Caco-2 (cell line): Measurements from ENCODE around the gene C16orf74. TPM values are rescaled to one million over a fixed set of nuclear protein-coding genes. Genes with fewer than 3 reads are reported as not detected.

ENCODE experiments used
- BruUV-seq: library from RNA; stranded (reverse); fragments of 400-500 nt; replicated peaks from 2 replicates; lab custom pipeline; 2021; lab: Mats Ljungman, UMichigan
- CTCF ChIA-PET: fragments of 300-600 bp; sonication (Branson Sonifier 250); formaldehyde crosslinking; loops from one replicate; lab custom pipeline; 2022; ENCODE audit warnings: antibody characterized with exemption; lab: Charles Lee
- POLR2A ChIA-PET: fragments of 300-600 bp; sonication (Branson Sonifier 250); formaldehyde crosslinking; loops from one replicate; lab custom pipeline; 2022; ENCODE audit warnings: antibody characterized with exemption; lab: Charles Lee
- DNase-seq, 2 experiments: peaks; one replicate each; pipeline versions ENCODE4 v3.0.0 to v3.0.0-alpha.2; 2020 to 2022
- H3K27me3 ChIP-seq: replicated peaks from 2 replicates; pipeline ENCODE4 v1.6.0; 2011; ENCODE audit warnings: low read length; ENCODE audit not compliant: control insufficient read depth, insufficient read depth
- H3K36me3 ChIP-seq: 2 replicates; pipeline ENCODE4 v1.5.1; 2011; ENCODE audit warnings: low read length; ENCODE audit not compliant: control insufficient read depth, insufficient read depth
- H3K4me1 ChIP-seq: fragments of 250-450 bp; sonication (Bioruptor Pico); 2 replicates; pipeline ENCODE4 v1.5.1; 2020; ENCODE audit warnings: mild to moderate bottlenecking
- H3K4me3 ChIP-seq: 2 replicates; pipeline ENCODE4 v1.5.1; 2011; ENCODE audit warnings: low read depth, mild to moderate bottlenecking, control low read depth, low read length
- H3K9me3 ChIP-seq: fragments of 250-450 bp; sonication (Bioruptor Pico); 2 replicates; pipeline ENCODE4 v1.5.1; 2020; ENCODE audit warnings: mild to moderate bottlenecking, moderate library complexity
- H3K27ac Mint-ChIP-seq: one replicate; pipeline ENCODE4 v1.8.0; 2022; ENCODE audit warnings: mixed read lengths; ENCODE audit not compliant: unreplicated experiment
- H3K27me3 Mint-ChIP-seq: one replicate; pipeline ENCODE4 v1.8.0; 2022; ENCODE audit warnings: mixed read lengths; ENCODE audit not compliant: insufficient read depth, unreplicated experiment
- H3K36me3 Mint-ChIP-seq: one replicate; pipeline ENCODE4 v1.8.0; 2022; ENCODE audit warnings: mild to moderate bottlenecking, mixed read lengths; ENCODE audit not compliant: insufficient read depth, unreplicated experiment
- H3K4me1 Mint-ChIP-seq: one replicate; pipeline ENCODE4 v1.8.0; 2022; ENCODE audit warnings: low read depth, mixed read lengths; ENCODE audit not compliant: unreplicated experiment
- H3K4me3 Mint-ChIP-seq: one replicate; pipeline ENCODE4 v1.8.0; 2022; ENCODE audit warnings: mild to moderate bottlenecking, moderate library complexity, mixed read lengths; ENCODE audit not compliant: unreplicated experiment
- H3K9me3 Mint-ChIP-seq: one replicate; pipeline ENCODE4 v1.8.0; 2022; ENCODE audit warnings: mixed read lengths; ENCODE audit not compliant: unreplicated experiment
- CTCF ChIP-seq, 2 experiments: fragments of 200-600 bp in 1 of 2; IDR thresholded peaks; 1 replicate in 1 of 2; 2 replicates in 1 of 2; pipeline versions ENCODE4 v1.5.1 to v1.8.0; 2011 to 2022; ENCODE audit warnings: antibody characterized with exemption in 1 of 2, control low read depth in 1 of 2, inconsistent platforms in 1 of 2, low read depth in 1 of 2, low read length in 1 of 2, mild to moderate bottlenecking in 1 of 2, moderate library complexity in 1 of 2; ENCODE audit not compliant: insufficient read depth in 1 of 2, severe bottlenecking in 1 of 2, unreplicated experiment in 1 of 2
- intact Hi-C: fragments of 100-400 bp; cut with micrococcal nuclease; formaldehyde crosslinking; loops from one replicate; pipeline ENCODE4 v1.10.0; 2022; ENCODE audit not compliant: unreplicated experiment
- microRNA-seq: library from miRNA; unstranded; fragments of <30 nt; microRNA quantifications from one replicate; pipeline ENCODE4 v1.2.0, GENCODE V29; 2022
- total RNA-seq: library from RNA; stranded (reverse); gene quantifications from 2 replicates; pipeline ENCODE4 v1.2.3, GENCODE V29; 2022

The C16orf74 gene
- total RNA-seq, 1 experiment from 2014 or later: 4.0 TPM

GRCh38 chr16:85659336-85659735, 91.6 kb downstream of the C16orf74 start:
- Mint-ChIP-seq H3K36me3 (peaks cover 90% of the 10 kb centered on the region), H3K27ac (no peak overlapping the region), H3K4me1 (no peaks in the 10 kb centered on the region), H3K27me3 (no peaks in the 10 kb centered on the region), H3K4me3 (no peak overlapping the region), H3K9me3 (no peaks in the 10 kb centered on the region)
- Histone ChIP-seq H3K4me3 (no peak overlapping the region), H3K36me3 (peaks cover 25% of the 10 kb centered on the region), H3K27me3 (no peaks in the 10 kb centered on the region), H3K4me1 (no peaks in the 10 kb centered on the region), H3K9me3 (no peaks in the 10 kb centered on the region)
- DNase-seq: no peak
- no peak for TF ChIP-seq CTCF (IDR thresholded peaks at IDR 0.05; ENCODE audit: insufficient read depth in 1 of 2, low read depth in 1 of 2, low read length in 1 of 2, severe bottlenecking in 1 of 2, unreplicated experiment in 1 of 2)
- POLR2A ChIA-PET: no interaction called here
- intact Hi-C loops: loop anchor here (1.0 kb wide), 1 partner anchor 59 kb away; no protein-coding TSS in a partner anchor
- no TSS peak for BruUV-seq
- CTCF ChIA-PET: interaction anchor here (0.9 to 1.4 kb wide), 3 partner anchors 9 to 31 kb away, joined by 4 to 5 read pairs (median 4); partner anchors contain the start of gene GINS2

GRCh38 chr16:85658504-85659326, 92.2 kb downstream of the C16orf74 start:
- Mint-ChIP-seq H3K27me3 (no peaks in the 10 kb centered on the region), H3K4me3 (no peak overlapping the region), H3K36me3 (peaks cover 90% of the 10 kb centered on the region), H3K27ac (no peak overlapping the region), H3K9me3 (no peaks in the 10 kb centered on the region), H3K4me1 (no peaks in the 10 kb centered on the region)
- no peak for DNase-seq
- TF ChIP-seq CTCF (IDR thresholded peaks at IDR 0.05; ENCODE audit: insufficient read depth in 1 of 2, low read depth in 1 of 2, low read length in 1 of 2, severe bottlenecking in 1 of 2, unreplicated experiment in 1 of 2): no peak
- Histone ChIP-seq H3K9me3 (no peaks in the 10 kb centered on the region), H3K4me1 (no peaks in the 10 kb centered on the region), H3K4me3 (no peak overlapping the region), H3K27me3 (no peaks in the 10 kb centered on the region), H3K36me3 (peaks cover 26% of the 10 kb centered on the region)
- CTCF ChIA-PET: interaction anchor here (0.8 to 1.4 kb wide), 5 partner anchors 8 to 32 kb away, joined by 3 to 5 read pairs (median 4); partner anchors contain the start of gene GINS2
- BruUV-seq: no TSS peak
- intact Hi-C loops: loop anchor here (1.0 kb wide), 1 partner anchor 60 kb away; no protein-coding TSS in a partner anchor
- POLR2A ChIA-PET: no interaction called here

GRCh38 chr16:85657996-85658395, 92.9 kb downstream of the C16orf74 start:
- Mint-ChIP-seq H3K4me3 (no peak overlapping the region), H3K27ac (no peak overlapping the region), H3K4me1 (no peaks in the 10 kb centered on the region), H3K36me3 (peaks cover 84% of the 10 kb centered on the region), H3K27me3 (no peaks in the 10 kb centered on the region), H3K9me3 (no peaks in the 10 kb centered on the region)
- intact Hi-C loops: no loop called here
- POLR2A ChIA-PET: interaction anchor here (0.6 kb wide), 1 partner anchor 196 kb away, joined by 10 read pairs; no protein-coding TSS in a partner anchor
- Histone ChIP-seq H3K36me3 (peaks cover 22% of the 10 kb centered on the region), H3K4me1 (no peaks in the 10 kb centered on the region), H3K9me3 (no peaks in the 10 kb centered on the region), H3K27me3 (no peaks in the 10 kb centered on the region), H3K4me3 (no peak overlapping the region)
- no peak for TF ChIP-seq CTCF (IDR thresholded peaks at IDR 0.05; ENCODE audit: insufficient read depth in 1 of 2, low read depth in 1 of 2, low read length in 1 of 2, severe bottlenecking in 1 of 2, unreplicated experiment in 1 of 2)
- BruUV-seq: no TSS peak
- DNase-seq: no peak
- CTCF ChIA-PET: interaction anchor here (0.8 kb wide), 2 partner anchors 13 to 29 kb away, joined by 3 read pairs; no protein-coding TSS in a partner anchor

Small RNAs within 50 kb of the gene (microRNA-seq; reads per million reads assigned to microRNA genes)
- gene MIR1910: 2.0 reads per million, percentile 8 among the genes with 10 or more reads in this experiment

Other genes with a start within 250 kb of the C16orf74 start
- gene GSE1, start 137.8 kb downstream of the C16orf74 start, total RNA-seq: 140 and 142 TPM in 2 replicates
- 52.5 and 62.9 TPM in 2 replicates for gene GINS2, start 62.1 kb downstream of the C16orf74 start, total RNA-seq
- 86.7 and 94.7 TPM in 2 replicates for gene EMC8, start 48.4 kb upstream of the C16orf74 start, total RNA-seq
- 814 and 893 TPM in 2 replicates for gene COX4I1, start 48.6 kb upstream of the C16orf74 start, total RNA-seq
- gene IRF8, start 148.1 kb upstream of the C16orf74 start, total RNA-seq: 29.5 and 31.7 TPM in 2 replicates